ENCODE results near the gene BMAL1. TPM values are rescaled to one million over a fixed set of nuclear protein-coding genes. Genes with fewer than 3 reads are reported as not detected.
"Not testable (repeated sequence)": the region's sequence is repeated elsewhere in the genome, so short reads cannot be mapped to it uniquely, and the experiment has no call there.

BMAL1 gene
- 6.3 and 8.5 TPM in 2 replicates for total RNA-seq

- peak in 1 of 2 donors; percentile 37 for DNase-seq (ENCODE audit: low read depth in 2 of 2)
Measured at GRCh38 chr11:13277768-13278608, at the start of gene BMAL1. Gene BMAL1 (plus strand): TSS chr11:13277790. CDS start chr11:13354309, 76,519 bp downstream.

GRCh38 chr11:13228572-13228971, 49.0 kb upstream of the BMAL1 start:
- DNase-seq (ENCODE audit: low read depth in 2 of 2), result no peak

GRCh38 chr11:13229136-13229535, 48.5 kb upstream of the BMAL1 start:
- no peak for DNase-seq (ENCODE audit: low read depth in 2 of 2)

GRCh38 chr11:13229711-13230318, 47.8 kb upstream of the BMAL1 start:
- no peak for DNase-seq (ENCODE audit: low read depth in 2 of 2)

GRCh38 chr11:13233173-13233745, 44.3 kb upstream of the BMAL1 start:
- no peak for DNase-seq (ENCODE audit: low read depth in 2 of 2)

- no peak for DNase-seq (ENCODE audit: low read depth in 2 of 2)
Measured at GRCh38 chr11:13235895-13236294, 41.7 kb upstream of the BMAL1 start.

GRCh38 chr11:13236626-13237025, 41.0 kb upstream of the BMAL1 start:
- no peak for DNase-seq (ENCODE audit: low read depth in 2 of 2)

- no peak for DNase-seq (ENCODE audit: low read depth in 2 of 2)
Measured at GRCh38 chr11:13237761-13238160, 39.8 kb upstream of the BMAL1 start.

- DNase-seq (ENCODE audit: low read depth in 2 of 2), result peak; percentile 53 to 57
Measured at GRCh38 chr11:13238879-13239514, 38.6 kb upstream of the BMAL1 start.

GRCh38 chr11:13242564-13242963, 35.0 kb upstream of the BMAL1 start:
- DNase-seq (ENCODE audit: low read depth in 2 of 2), result no peak

GRCh38 chr11:13247606-13248296, 29.8 kb upstream of the BMAL1 start:
- DNase-seq (ENCODE audit: low read depth in 2 of 2), result no peak

- no peak for DNase-seq (ENCODE audit: low read depth in 2 of 2)
Measured at GRCh38 chr11:13249177-13249576, 28.4 kb upstream of the BMAL1 start.

GRCh38 chr11:13249992-13250391, 27.6 kb upstream of the BMAL1 start:
- DNase-seq (ENCODE audit: low read depth in 2 of 2), result no peak

GRCh38 chr11:13251966-13252365, 25.6 kb upstream of the BMAL1 start:
- DNase-seq (ENCODE audit: low read depth in 2 of 2), result no peak

GRCh38 chr11:13252438-13252837, 25.2 kb upstream of the BMAL1 start:
- DNase-seq (ENCODE audit: low read depth in 2 of 2), result no peak

GRCh38 chr11:13256216-13256615, 21.4 kb upstream of the BMAL1 start:
- DNase-seq (ENCODE audit: low read depth in 2 of 2), result no peak

- DNase-seq (ENCODE audit: low read depth in 2 of 2), result not testable (repeated sequence)
Measured at GRCh38 chr11:13258061-13258460, 19.5 kb upstream of the BMAL1 start.

- no peak for DNase-seq (ENCODE audit: low read depth in 2 of 2)
Measured at GRCh38 chr11:13258855-13259254, 18.7 kb upstream of the BMAL1 start.

- DNase-seq (ENCODE audit: low read depth in 2 of 2), result no peak
Measured at GRCh38 chr11:13259374-13259773, 18.2 kb upstream of the BMAL1 start.

GRCh38 chr11:13260201-13260962, 17.2 kb upstream of the BMAL1 start:
- no peak for DNase-seq (ENCODE audit: low read depth in 2 of 2)
